SK-N-SH (cell line): ENCODE measurements around the gene AQP3. TPM values are rescaled to one million over a fixed set of nuclear protein-coding genes. Genes with fewer than 3 reads are reported as not detected.

Source experiments
- CTCF ChIA-PET: fragments of 300-600, 350-600 bp; formaldehyde crosslinking; extraction: SDS; loops from one replicate; lab custom pipeline; 2021; lab: Yijun Ruan, JAX
- POLR2A ChIA-PET: fragments of 350-600 bp; sonication (Branson Sonifier 250); formaldehyde crosslinking; extraction: SDS; loops from one replicate; lab custom pipeline; 2020; ENCODE audit warnings: antibody characterized with exemption, inconsistent platforms; lab: Yijun Ruan, JAX
- DNase-seq: peaks from one replicate; pipeline ENCODE4 v3.0.0; 2012
- H2AFZ ChIP-seq: fragments of 200-600 bp; sonication (generic); 2 replicates; pipeline ENCODE4 v1.8.1; 2016; ENCODE audit warnings: antibody characterized with exemption, mild to moderate bottlenecking, low read depth
- H3F3A ChIP-seq: fragments of 200-600 bp; sonication (generic); replicated peaks from 2 replicates; pipeline ENCODE3; 2016; ENCODE audit warnings: antibody characterized with exemption, mild to moderate bottlenecking; ENCODE audit not compliant: insufficient read depth
- H3K27ac ChIP-seq, 2 experiments: fragments of 200-500 bp in 1 of 2; fragments of 200-600 bp in 1 of 2; sonication (Bioruptor generic) in 1 of 2; sonication (generic), shearing (Covaris generic) in 1 of 2; 2 replicates each; pipeline versions ENCODE4 v1.5.1 to v1.6.1; 2014 to 2016; ENCODE audit warnings: low read depth in 2 of 2, inconsistent platforms in 1 of 2, low read length in 1 of 2, mild to moderate bottlenecking in 1 of 2, mixed read lengths in 1 of 2
- H3K27me3 ChIP-seq: fragments of 200-600 bp; sonication (generic), shearing (Covaris generic); 2 replicates; pipeline ENCODE4 v1.6.1; 2016; ENCODE audit warnings: mixed run types; ENCODE audit not compliant: insufficient read depth
- H3K36me3 ChIP-seq, 2 experiments: fragments of 200-500 bp in 1 of 2; fragments of 200-600 bp in 1 of 2; sonication (Bioruptor generic) in 1 of 2; sonication (generic) in 1 of 2; replicated peaks in 1 of 2; 2 replicates each; pipeline versions ENCODE3 to v1.5.1; 2014 to 2016; ENCODE audit warnings: low read length in 1 of 2, mild to moderate bottlenecking in 1 of 2; ENCODE audit not compliant: insufficient read depth in 2 of 2, control insufficient read depth in 1 of 2
- H3K4me1 ChIP-seq, 2 experiments: fragments of 200-500 bp in 1 of 2; fragments of 200-600 bp in 1 of 2; sonication (Bioruptor generic) in 1 of 2; sonication (generic), shearing (Covaris generic) in 1 of 2; 2 replicates each; pipeline versions ENCODE4 v1.5.1 to v1.6.1; 2014 to 2016; ENCODE audit warnings: low read depth in 1 of 2, low read length in 1 of 2, mixed run types in 1 of 2; ENCODE audit not compliant: insufficient read depth in 2 of 2, control insufficient read depth in 1 of 2
- H3K4me2 ChIP-seq: fragments of 200-600 bp; sonication (generic), shearing (Covaris generic); 2 replicates; pipeline ENCODE4 v1.6.1; 2017; ENCODE audit warnings: mixed run types
- H3K4me3 ChIP-seq, 2 experiments: fragments of 200-500 bp in 1 of 2; fragments of 200-600 bp in 1 of 2; sonication (Bioruptor generic) in 1 of 2; sonication (generic), shearing (Covaris generic) in 1 of 2; 2 replicates each; pipeline versions ENCODE4 v1.5.1 to v1.8.1; 2014 to 2016; ENCODE audit warnings: low read depth in 2 of 2, inconsistent platforms in 1 of 2, low read length in 1 of 2, mild to moderate bottlenecking in 1 of 2, mixed read lengths in 1 of 2, moderate library complexity in 1 of 2
- H3K79me2 ChIP-seq: fragments of 200-600 bp; sonication (generic); 2 replicates; pipeline ENCODE4 v1.8.1; 2017; ENCODE audit warnings: mild to moderate bottlenecking; ENCODE audit not compliant: insufficient read depth
- H3K9ac ChIP-seq: fragments of 200-600 bp; sonication (generic); 2 replicates; pipeline ENCODE4 v1.6.1; 2017; ENCODE audit warnings: mixed run types
- H3K9me2 ChIP-seq: fragments of 200-600 bp; sonication (generic); 2 replicates; pipeline ENCODE4 v1.6.1; 2017; ENCODE audit warnings: mixed run types
- H3K9me3 ChIP-seq: fragments of 200-600 bp; sonication (generic); 2 replicates; pipeline ENCODE4 v1.6.1; 2017; ENCODE audit warnings: mixed run types, mild to moderate bottlenecking, moderate library complexity
- H4K20me1 ChIP-seq: fragments of 200-600 bp; sonication (generic); 2 replicates; pipeline ENCODE4 v1.6.1; 2017; ENCODE audit warnings: mild to moderate bottlenecking, mixed run types; ENCODE audit not compliant: insufficient read depth
- CHD2 ChIP-seq: fragments of 150-350 bp; IDR thresholded peaks from 2 replicates; pipeline ENCODE4 v1.6.1; 2018; ENCODE audit warnings: low read length; ENCODE audit not compliant: partially characterized antibody
- CTCF ChIP-seq: fragments of 200-600 bp; sonication (generic); IDR thresholded peaks from 2 replicates; pipeline ENCODE4 v1.6.1; 2017; ENCODE audit warnings: antibody characterized with exemption, mild to moderate bottlenecking, moderate library complexity
- ELF1 ChIP-seq: IDR thresholded peaks from 2 replicates; pipeline ENCODE4 v1.4.0; 2012
- EP300 ChIP-seq, 2 experiments: IDR thresholded peaks; 2 replicates each; pipeline versions ENCODE4 v1.4.0 to v1.6.1; 2012; ENCODE audit warnings: borderline replicate concordance in 1 of 2, low read depth in 1 of 2, low read length in 1 of 2
- EZH2phosphoT487 ChIP-seq: fragments of 200-600 bp; sonication (generic); IDR thresholded peaks from 2 replicates; pipeline ENCODE4 v1.6.1; 2017; ENCODE audit warnings: low read depth, mixed run types, mild to moderate bottlenecking, antibody characterized with exemption, moderate library complexity, borderline replicate concordance
- FOSL2 ChIP-seq: IDR thresholded peaks from 2 replicates; pipeline ENCODE4 v1.4.0; 2012; ENCODE audit warnings: low read depth, mild to moderate bottlenecking, moderate library complexity, borderline replicate concordance
- FOXJ3 ChIP-seq: sonication (generic); formaldehyde crosslinking; IDR thresholded peaks from 2 replicates; pipeline ENCODE4 v1.5.1; 2020; ENCODE audit warnings: mild to moderate bottlenecking, missing genetic modification reagents
- FOXM1 ChIP-seq: IDR thresholded peaks from 2 replicates; pipeline ENCODE4 v1.4.0; 2012; ENCODE audit warnings: low read depth, mild to moderate bottlenecking
- GABPA ChIP-seq: IDR thresholded peaks from 2 replicates; pipeline ENCODE4 v1.4.0; 2012; ENCODE audit warnings: low read depth, mild to moderate bottlenecking
- IRF3 ChIP-seq: fragments of 150-350 bp; IDR thresholded peaks from 2 replicates; pipeline ENCODE4 v1.6.1; 2016; ENCODE audit warnings: mild to moderate bottlenecking, low read depth, low read length
- JUND ChIP-seq: IDR thresholded peaks from 2 replicates; pipeline ENCODE4 v1.4.0; 2012
- RAD21 ChIP-seq: IDR thresholded peaks from 2 replicates; pipeline ENCODE4 v1.6.1; 2012; ENCODE audit warnings: mild to moderate bottlenecking, low read length
- RFX5 ChIP-seq: IDR thresholded peaks from 2 replicates; pipeline ENCODE4 v1.6.1; 2012; ENCODE audit warnings: mild to moderate bottlenecking, improper control_type of control experiment, low read length
- SIN3A ChIP-seq: IDR thresholded peaks from 2 replicates; pipeline ENCODE4 v1.6.1; 2012; ENCODE audit warnings: low read depth, mild to moderate bottlenecking, low read length, moderate library complexity, borderline replicate concordance
- SMC3 ChIP-seq: IDR thresholded peaks from 2 replicates; pipeline ENCODE4 v1.6.1; 2012; ENCODE audit warnings: low read depth, low read length, improper control_type of control experiment
- TEAD4 ChIP-seq: IDR thresholded peaks from 2 replicates; pipeline ENCODE4 v1.4.0; 2012; ENCODE audit warnings: mild to moderate bottlenecking, borderline replicate concordance; ENCODE audit not compliant: insufficient read depth
- USF2 ChIP-seq: fragments of 150-350 bp; IDR thresholded peaks from 2 replicates; pipeline ENCODE4 v1.6.1; 2017; ENCODE audit warnings: antibody characterized with exemption, low read length, low read depth, borderline replicate concordance
- YY1 ChIP-seq: IDR thresholded peaks from 2 replicates; pipeline ENCODE4 v1.4.0; 2012; ENCODE audit warnings: low read depth, mild to moderate bottlenecking
- WGBS: methylation state at CpG from one replicate; pipeline ENCODE4 v1.1.6; 2017; ENCODE audit warnings: low lambda C conversion rate; 5-methylcytosine and 5-hydroxymethylcytosine counted together
- polyA plus RNA-seq, 3 experiments: library from polyadenylated mRNA; depleted of rRNA; stranded (reverse); fragments of >200 nt; gene quantifications; 2 replicates each; pipeline ENCODE4 v1.2.3, GENCODE V29; 2012

Gene AQP3
- polyA plus RNA-seq, 1 of the 3 experiments (the other 2 are of a cell fraction): 0.64 TPM

GRCh38 chr9:33465096-33465495, 17.7 kb upstream of the AQP3 start:
- no peak overlapping the region for H3K9ac ChIP-seq
- no peaks in the 10 kb centered on the region for H3K27me3 ChIP-seq
- 0 out of 2 replicates have a peak, but pooled peaks cover 5% of the 10 kb centered on the region for H3K79me2 ChIP-seq
- WGBS: 96% methylated on average over 4 of the region's 9 CpGs
- no peak overlapping the region for H3K4me3 ChIP-seq
- no peaks in the 10 kb centered on the region; a peak in 1 of 4 replicates for H3K4me1 ChIP-seq
- ChIA-PET CTCF (interaction anchor here (1.4 to 7.9 kb wide), 6 partner anchors 13 to 159 kb away, joined by 3 to 135 read pairs (median 47); partner anchors contain the start of genes AQP3 and AQP7), POLR2A (interaction anchor here (0.8 kb wide), 1 partner anchor 8 kb away, joined by 3 read pairs; the partner anchor contains the start of gene NOL6)
- DNase-seq: peak; percentile 4
- no peaks in the 10 kb centered on the region for H3K9me2 ChIP-seq
- 0 out of 2 replicates have a peak, but pooled peaks cover 4% of the 10 kb centered on the region for H4K20me1 ChIP-seq
- H3F3A ChIP-seq: no peaks in the 10 kb centered on the region
- no peak overlapping the region for H3K27ac ChIP-seq
- H3K4me2 ChIP-seq: no peak overlapping the region
- H2AFZ ChIP-seq: no peak overlapping the region
- TF ChIP-seq SIN3A (no peak), TEAD4 (no peak), JUND (no peak), SMC3 (no peak), RFX5 (no peak), FOXJ3 (CRISPR knock-in tag) (no peak), CTCF (no peak), GABPA (no peak), EZH2phosphoT487 (no peak), EP300 (IDR thresholded peaks at IDR 0.05; ENCODE audit: borderline replicate concordance in 1 of 2, low read depth in 1 of 2, low read length in 1 of 2) (no peak), IRF3 (no peak), CHD2 (no peak), YY1 (no peak), USF2 (no peak), FOXM1 (no peak), FOSL2 (no peak), RAD21 (no peak), ELF1 (no peak)
- TF ChIP-seq, all 33 proteins: peak for 0
- H3K9me3 ChIP-seq: no peaks in the 10 kb centered on the region
- peaks cover 47 to 96% of the 10 kb centered on the region in 2 experiments for H3K36me3 ChIP-seq
